AG20443 (cell line): ENCODE results near the gene CCDC117.
"Not testable (repeated sequence)": the region's sequence is repeated elsewhere in the genome, so short reads cannot be mapped to it uniquely, and the experiment has no call there.

ENCODE experiments used
- DNase-seq: peaks from one replicate; pipeline ENCODE4 v3.0.0; 2012; ENCODE audit warnings: low spot score, mixed read lengths

The CCDC117 gene

GRCh38 chr22:28772633-28773460, at the start of gene CCDC117:
Gene CCDC117 (plus strand): TSS chr22:28772695. CDS start chr22:28772850, 155 bp downstream.
- peak; percentile 95 for DNase-seq

- no peak for DNase-seq
These were observed 44.5 kb upstream of the CCDC117 start for GRCh38 chr22:28728002-28728401.

DNA sequence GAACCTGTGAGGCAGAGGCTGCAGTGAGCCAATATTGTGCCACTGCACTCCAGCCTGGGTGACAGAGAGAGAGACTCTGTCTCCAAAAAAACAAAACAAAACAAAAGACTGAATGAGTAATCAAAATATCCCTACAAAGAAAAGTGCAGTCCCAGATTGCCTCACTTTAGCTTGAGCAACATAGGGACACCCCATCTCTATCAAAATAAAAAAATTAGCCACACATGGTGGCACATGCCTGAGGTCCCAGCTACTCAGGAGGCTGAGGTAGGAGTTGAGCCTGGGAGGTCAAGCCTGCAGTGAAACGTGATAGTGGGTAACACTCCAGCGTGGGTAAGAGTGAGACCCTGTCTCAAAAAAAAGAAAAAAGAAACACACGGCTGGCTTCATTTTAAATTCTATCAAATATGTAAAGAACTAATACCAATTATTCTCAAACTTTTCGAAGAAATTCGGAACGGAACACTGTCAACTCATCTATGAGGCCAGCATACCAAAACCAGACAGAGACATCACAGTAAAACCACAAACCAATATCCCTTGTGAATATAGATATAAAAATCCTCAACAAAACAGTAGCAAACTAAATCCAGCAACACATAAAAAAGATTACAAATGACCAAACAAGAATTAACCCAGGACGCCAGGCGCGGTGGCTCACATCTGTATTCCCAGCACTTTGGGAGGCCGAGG, 43.7 kb upstream of the CCDC117 start:
- no peak for DNase-seq

GRCh38 chr22:28730179-28730578, 42.3 kb upstream of the CCDC117 start:
- DNase-seq = no peak

DNA sequence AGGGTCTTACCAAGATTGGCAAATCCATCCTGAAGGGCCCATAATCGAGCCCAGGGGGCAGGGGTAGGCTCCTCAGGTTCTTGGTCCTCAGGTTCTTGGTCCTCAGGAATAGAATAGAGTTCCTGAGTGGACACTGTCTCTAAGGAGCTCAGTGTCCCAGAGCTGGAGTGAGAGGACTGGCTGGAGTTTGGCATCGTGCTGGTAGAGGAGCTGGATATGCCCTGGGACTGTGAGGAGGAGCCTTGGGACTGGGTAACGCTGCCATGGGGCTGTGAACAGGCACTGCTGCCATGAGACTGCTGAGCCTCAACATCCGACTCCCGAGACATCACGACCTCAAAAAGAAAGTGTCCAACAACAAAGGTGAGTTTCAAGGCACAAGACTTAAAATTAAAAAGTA, 38.1 kb upstream of the CCDC117 start:
- no peak for DNase-seq

DNA sequence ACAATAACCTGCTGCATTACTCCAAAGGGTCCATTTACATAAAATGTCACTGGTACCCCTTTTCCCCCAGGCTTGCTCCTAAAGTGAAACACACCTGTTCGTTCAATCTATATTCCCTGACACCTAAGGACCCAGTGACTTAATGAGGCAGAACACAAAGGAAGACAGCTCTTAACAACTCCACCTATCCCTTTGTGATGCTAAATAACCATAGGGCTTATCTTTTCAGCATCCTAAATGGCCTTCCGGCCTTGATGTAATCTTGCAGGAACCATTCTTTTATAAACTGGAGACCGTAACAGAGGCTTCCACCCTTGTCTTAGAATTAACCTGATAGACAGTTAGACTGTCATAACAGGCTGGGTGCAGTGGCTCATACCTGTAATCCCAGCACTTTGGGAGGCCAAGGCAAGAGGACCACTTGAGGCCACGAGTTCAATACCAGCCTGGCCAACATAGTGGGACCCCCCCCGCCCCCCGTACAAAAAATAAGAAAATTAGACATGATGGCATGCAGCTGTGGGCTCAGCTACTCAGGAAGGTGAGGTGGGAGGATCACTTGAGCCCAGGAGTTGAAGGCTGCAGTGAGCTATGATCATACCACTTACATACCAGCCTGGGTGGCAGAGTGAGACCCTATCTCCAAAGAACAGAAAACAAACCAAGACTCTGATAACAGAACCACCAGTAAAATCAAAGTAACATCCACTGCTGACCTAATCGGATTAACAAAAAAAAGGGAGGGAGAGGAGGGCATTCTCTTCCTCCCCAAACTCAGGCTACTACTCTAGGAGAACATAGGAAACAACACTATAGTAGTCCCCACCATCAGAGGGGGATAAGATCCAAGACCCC, 36.0 kb upstream of the CCDC117 start:
- no peak for DNase-seq

GRCh38 chr22:28737701-28738100, 34.8 kb upstream of the CCDC117 start:
- no peak for DNase-seq

- DNase-seq = not testable (repeated sequence)
These were observed 33.6 kb upstream of the CCDC117 start for GRCh38 chr22:28738876-28739275.

DNA sequence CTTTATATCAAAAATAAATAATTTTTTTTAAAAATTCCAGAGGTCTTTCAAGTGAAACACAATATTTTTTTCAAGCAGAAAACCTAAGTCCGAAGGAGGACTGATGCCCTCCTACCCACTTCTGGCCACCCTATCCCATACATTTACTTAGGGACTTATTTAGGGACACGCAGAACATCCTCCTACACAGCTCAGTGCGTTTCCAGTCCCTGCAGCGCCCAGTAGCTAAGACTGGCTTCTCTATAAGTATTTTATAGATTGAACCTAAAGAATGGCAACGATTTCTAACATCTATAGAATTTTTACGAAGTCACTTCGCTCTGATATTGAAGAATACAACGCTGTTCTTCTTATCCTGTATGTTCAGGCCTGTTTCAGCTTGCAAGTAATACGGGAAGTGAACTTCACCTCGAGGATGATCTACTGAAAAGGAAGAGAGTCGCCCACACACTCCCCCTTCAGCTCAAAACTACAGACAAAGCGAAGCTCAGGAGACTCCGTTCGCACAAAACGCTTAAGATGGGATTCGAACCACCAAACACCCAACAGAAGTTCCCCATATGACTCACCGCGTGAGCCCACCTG, 31.2 kb upstream of the CCDC117 start:
- no peak for DNase-seq

GRCh38 chr22:28741785-28742561, 30.5 kb upstream of the CCDC117 start, which contains the start of the genes CHEK2 and HSCB:
Gene CHEK2 (minus strand): TSS chr22:28741820. CDS start chr22:28734721, 7,099 bp downstream.
Gene HSCB (plus strand): TSS chr22:28742039. CDS start chr22:28742096, 57 bp downstream.
- peak; percentile 97 for DNase-seq

DNA sequence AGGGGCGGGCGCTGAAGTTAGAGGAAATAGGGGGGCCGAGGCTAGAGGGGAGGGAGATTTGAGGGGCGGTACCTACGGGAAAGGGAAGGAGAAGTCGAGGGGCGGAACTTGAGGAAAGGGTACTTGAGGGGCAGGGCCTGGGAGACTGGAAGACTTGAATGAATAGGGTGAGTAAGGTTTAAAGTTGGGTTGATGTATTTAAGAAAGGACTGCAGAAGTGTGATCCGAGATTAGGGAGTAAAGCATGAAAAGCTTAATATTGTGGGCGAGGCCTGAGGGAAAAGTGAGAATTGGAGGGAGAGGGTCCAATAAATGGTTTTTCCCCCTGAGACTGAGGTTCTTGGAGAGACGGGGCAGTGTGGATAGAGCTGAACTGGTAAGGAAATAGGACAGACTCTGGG, 29.9 kb upstream of the CCDC117 start:
- DNase-seq = no peak

GRCh38 chr22:28743852-28744251, 28.6 kb upstream of the CCDC117 start:
- DNase-seq = no peak

GRCh38 chr22:28750471-28750881, 22.0 kb upstream of the CCDC117 start:
- peak; percentile 26 for DNase-seq

- not testable (repeated sequence) for DNase-seq
These were observed 18.0 kb upstream of the CCDC117 start for GRCh38 chr22:28754512-28754911.

DNA sequence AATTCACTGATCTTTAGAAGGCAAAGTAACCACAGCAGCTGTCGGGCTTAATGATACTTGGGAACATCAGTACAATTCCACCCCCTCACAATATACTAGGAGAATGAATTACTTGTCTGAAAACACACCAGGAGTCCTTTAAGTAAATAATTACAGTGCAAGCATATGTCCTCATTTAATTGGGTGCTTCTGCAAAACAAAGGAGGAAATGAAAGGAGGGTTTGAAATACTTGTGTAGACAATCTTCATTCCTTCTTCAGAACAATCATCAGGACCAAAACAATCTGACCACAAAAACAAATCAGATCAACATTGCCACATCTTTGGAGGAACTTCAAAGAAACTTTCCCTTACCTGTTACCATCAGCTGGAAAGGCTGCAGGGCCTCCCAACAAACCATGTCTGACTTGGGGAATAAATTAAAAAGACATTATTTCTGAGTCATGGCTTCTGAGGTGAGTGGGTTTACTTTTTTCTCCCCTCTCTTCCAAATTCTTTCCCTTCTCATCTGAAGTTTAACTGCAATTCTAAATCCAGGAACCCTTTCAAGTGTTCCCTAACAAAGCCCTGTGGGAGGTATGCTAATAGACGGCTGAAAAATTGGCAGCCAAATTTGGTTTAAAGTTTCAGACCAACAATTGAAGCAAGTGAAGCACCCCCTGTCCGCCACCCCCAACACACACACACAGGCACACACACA, 12.5 kb upstream of the CCDC117 start:
- no peak for DNase-seq

DNA sequence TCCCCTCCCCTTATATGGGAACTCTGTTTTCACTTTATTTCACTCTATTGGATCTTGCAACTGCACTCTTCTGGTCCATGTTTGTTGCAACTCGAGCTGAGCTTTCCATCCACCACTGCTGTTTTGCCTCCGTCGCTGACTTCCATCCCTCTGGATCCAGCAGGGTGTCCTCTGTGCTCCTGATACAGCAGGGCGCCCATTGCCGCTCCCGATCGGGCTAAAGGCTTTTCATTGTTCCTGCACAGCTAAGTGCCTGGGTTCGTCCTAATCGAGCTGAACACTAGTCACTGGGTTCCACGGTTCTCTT, 11.1 kb upstream of the CCDC117 start:
- DNase-seq = no peak

GRCh38 chr22:28762000-28762399, 10.5 kb upstream of the CCDC117 start:
- DNase-seq = not testable (repeated sequence)

- DNase-seq = no peak
These were observed 5.9 kb upstream of the CCDC117 start for GRCh38 chr22:28766628-28767027.

DNA sequence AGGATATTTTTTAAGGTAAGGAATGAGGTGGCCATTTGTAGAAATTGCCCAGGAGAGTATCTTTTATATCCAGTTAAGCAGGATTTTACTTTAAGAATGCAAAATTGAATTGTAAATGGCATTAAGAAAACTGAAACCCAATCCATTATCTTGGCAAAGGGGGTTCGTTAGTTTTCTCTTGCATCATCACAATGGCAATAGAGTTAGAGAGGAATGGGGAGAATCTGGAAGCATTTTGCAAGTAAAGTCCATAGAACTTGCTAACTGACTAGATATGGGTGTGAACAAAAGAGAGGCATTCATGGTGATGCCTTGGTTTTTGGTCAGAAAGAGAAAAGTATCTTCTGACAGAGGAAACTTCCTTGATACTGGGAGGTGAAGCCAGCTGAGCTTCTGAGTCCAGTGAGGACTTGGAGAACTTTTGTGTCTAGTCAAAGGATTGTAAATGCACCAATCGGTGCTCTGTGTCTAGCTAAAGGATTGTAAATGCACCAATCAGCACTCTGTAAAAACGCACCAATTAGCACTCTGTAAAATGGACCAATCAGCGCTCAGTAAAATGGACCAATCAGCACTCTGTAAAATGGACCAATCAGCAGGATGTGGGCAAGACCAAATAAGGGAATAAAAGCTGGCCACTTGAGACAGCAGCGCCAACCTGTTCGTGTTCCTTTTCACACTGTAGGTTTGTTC, 3.6 kb upstream of the CCDC117 start:
- no peak for DNase-seq
